GM23338 (cell line): ENCODE measurements around the gene WDR49. TPM values are rescaled to one million over a fixed set of nuclear protein-coding genes. Genes with fewer than 3 reads are reported as not detected.

ENCODE experiments used
- ATAC-seq: fragments of 200-7000 bp; cut with Tn5 transposase; 3 replicates; pipeline ENCODE4 v1.9.1; 2020
- DNase-seq: peaks from one replicate; pipeline ENCODE4 v3.0.0-alpha.2; 2015; ENCODE audit warnings: low spot score
- H2AFZ ChIP-seq: fragments of 200-600 bp; sonication (generic); 2 replicates; pipeline ENCODE4 v1.8.0; 2016; ENCODE audit warnings: antibody characterized with exemption, mild to moderate bottlenecking, moderate library complexity
- H3F3A ChIP-seq: fragments of 200-600 bp; sonication (generic); replicated peaks from 2 replicates; pipeline ENCODE4 v1.8.0; 2017; ENCODE audit warnings: antibody characterized with exemption, mixed run types, low read depth
- H3K27ac ChIP-seq: fragments of 200-600 bp; sonication (generic); 2 replicates; pipeline ENCODE4 v1.6.1; 2016; ENCODE audit warnings: low read depth
- H3K27me3 ChIP-seq: fragments of 200-600 bp; sonication (generic); 2 replicates; pipeline ENCODE4 v1.8.0; 2016; ENCODE audit warnings: mild to moderate bottlenecking, mixed run types, moderate library complexity; ENCODE audit not compliant: insufficient read depth
- H3K36me3 ChIP-seq: fragments of 200-600 bp; sonication (generic); 2 replicates; pipeline ENCODE4 v1.8.0; 2016; ENCODE audit warnings: mild to moderate bottlenecking; ENCODE audit not compliant: insufficient read depth
- H3K4me1 ChIP-seq: fragments of 200-600 bp; sonication (generic); 2 replicates; pipeline ENCODE4 v1.8.0; 2016; ENCODE audit warnings: mild to moderate bottlenecking, moderate library complexity; ENCODE audit not compliant: insufficient read depth
- H3K4me2 ChIP-seq: fragments of 200-600 bp; sonication (generic); 2 replicates; pipeline ENCODE4 v1.7.1; 2017; ENCODE audit warnings: mixed run types
- H3K4me3 ChIP-seq: fragments of 200-600 bp; sonication (generic); 2 replicates; pipeline ENCODE4 v1.6.1; 2016; ENCODE audit warnings: mixed run types
- H3K79me2 ChIP-seq: fragments of 200-600 bp; sonication (generic); replicated peaks from 2 replicates; pipeline ENCODE4 v1.8.0; 2017; ENCODE audit warnings: mild to moderate bottlenecking; ENCODE audit not compliant: insufficient read depth
- H3K9me2 ChIP-seq: fragments of 200-600 bp; sonication (generic); 2 replicates; pipeline ENCODE4 v1.8.0; 2017; ENCODE audit not compliant: insufficient read depth
- H4K20me1 ChIP-seq: fragments of 200-600 bp; sonication (generic); replicated peaks from 2 replicates; pipeline ENCODE4 v1.8.0; 2017; ENCODE audit warnings: mild to moderate bottlenecking; ENCODE audit not compliant: insufficient read depth
- H3K27ac Mint-ChIP-seq: 2 replicates; pipeline ENCODE4 v1.8.0; 2020; ENCODE audit warnings: inconsistent platforms, mild to moderate bottlenecking, moderate library complexity, mixed read lengths
- H3K27me3 Mint-ChIP-seq: 3 replicates; pipeline ENCODE4 v1.8.0; 2022; ENCODE audit warnings: low read depth, mild to moderate bottlenecking, moderate library complexity, mixed read lengths, inconsistent platforms; ENCODE audit not compliant: insufficient read depth, poor library complexity
- H3K36me3 Mint-ChIP-seq: 3 replicates; pipeline ENCODE4 v1.8.0; 2021; ENCODE audit warnings: low read depth, mild to moderate bottlenecking, inconsistent platforms, moderate library complexity, mixed read lengths
- H3K4me1 Mint-ChIP-seq: 3 replicates; pipeline ENCODE4 v1.8.0; 2020; ENCODE audit warnings: mild to moderate bottlenecking, inconsistent platforms, mixed read lengths
- H3K4me3 Mint-ChIP-seq: 3 replicates; pipeline ENCODE4 v1.8.0; 2021; ENCODE audit warnings: moderate library complexity, mild to moderate bottlenecking, inconsistent platforms, mixed read lengths
- H3K9me3 Mint-ChIP-seq: 3 replicates; pipeline ENCODE4 v1.8.0; 2020; ENCODE audit warnings: moderate library complexity, mild to moderate bottlenecking, inconsistent platforms, mixed read lengths
- CREB1 ChIP-seq: fragments of 250-450 bp; sonication (Bioruptor Pico); IDR thresholded peaks from 2 replicates; pipeline ENCODE4 v1.5.0; 2020; ENCODE audit warnings: low read depth, mild to moderate bottlenecking, moderate library complexity
- JUNB ChIP-seq: IDR thresholded peaks from one replicate; pipeline ENCODE4 v1.6.1; 2016; ENCODE audit warnings: antibody characterized with exemption; ENCODE audit not compliant: unreplicated experiment
- NANOG ChIP-seq: IDR thresholded peaks from 2 replicates; pipeline ENCODE4 v1.6.1; 2016; ENCODE audit warnings: antibody characterized with exemption, borderline replicate concordance
- STAT1 ChIP-seq: IDR thresholded peaks from one replicate; pipeline ENCODE4 v1.6.1; 2016; ENCODE audit warnings: antibody characterized with exemption; ENCODE audit not compliant: unreplicated experiment
- ZNF114 ChIP-seq: fragments of 250-450 bp; sonication (Bioruptor Pico); IDR thresholded peaks from 2 replicates; pipeline ENCODE4 v1.5.0; 2020; ENCODE audit warnings: mild to moderate bottlenecking, moderate library complexity
- polyA plus RNA-seq: library from polyadenylated mRNA; unstranded; fragments of >200 nt; fragmentation: Nextera tagmentation; extraction: Ambion mirVana; gene quantifications from 2 replicates; pipeline ENCODE4 v1.2.1, GENCODE V29; 2016
- total RNA-seq: library from RNA; depleted of rRNA; stranded (reverse); fragments of >200 nt; shearing (Covaris generic); gene quantifications from 2 replicates; pipeline ENCODE4 v1.2.3, GENCODE V29; 2014
- TF ChIP-seq, protein P1 (sequence below): IDR thresholded peaks from 2 replicates; pipeline ENCODE4 v1.6.1; 2016; ENCODE audit warnings: antibody characterized with exemption
- TF ChIP-seq, protein P2 (sequence below): IDR thresholded peaks from one replicate; pipeline ENCODE4 v1.6.1; 2018; ENCODE audit warnings: antibody characterized with exemption; ENCODE audit not compliant: unreplicated experiment
- TF ChIP-seq, protein P3 (sequence below), 2 experiments: fragments of 200-600 bp in 1 of 2; sonication (generic) in 1 of 2; conservative IDR thresholded peaks; 2 replicates each; pipeline versions ENCODE4 v1.5.1 to v1.6.1; 2016 to 2017; ENCODE audit warnings: antibody characterized with exemption in 2 of 2, low read depth in 2 of 2, mild to moderate bottlenecking in 2 of 2, moderate library complexity in 1 of 2

The WDR49 gene
- total and polyA plus RNA-seq, 2 experiments from 2014 or later: 1.4 to 1.9 TPM

- Histone ChIP-seq H3K9me2 (no peaks in the 10 kb centered on the region), H3K36me3 (no peaks in the 10 kb centered on the region), H3K27ac (no peak overlapping the region), H4K20me1 (no peaks in the 10 kb centered on the region), H3K79me2 (no peaks in the 10 kb centered on the region), H3K4me1 (no peaks in the 10 kb centered on the region), H3K4me2 (no peak overlapping the region), H3F3A (no peaks in the 10 kb centered on the region), H3K4me3 (no peak overlapping the region), H3K27me3 (no peaks in the 10 kb centered on the region), H2AFZ (no peak overlapping the region)
- TF ChIP-seq, protein P1, sequence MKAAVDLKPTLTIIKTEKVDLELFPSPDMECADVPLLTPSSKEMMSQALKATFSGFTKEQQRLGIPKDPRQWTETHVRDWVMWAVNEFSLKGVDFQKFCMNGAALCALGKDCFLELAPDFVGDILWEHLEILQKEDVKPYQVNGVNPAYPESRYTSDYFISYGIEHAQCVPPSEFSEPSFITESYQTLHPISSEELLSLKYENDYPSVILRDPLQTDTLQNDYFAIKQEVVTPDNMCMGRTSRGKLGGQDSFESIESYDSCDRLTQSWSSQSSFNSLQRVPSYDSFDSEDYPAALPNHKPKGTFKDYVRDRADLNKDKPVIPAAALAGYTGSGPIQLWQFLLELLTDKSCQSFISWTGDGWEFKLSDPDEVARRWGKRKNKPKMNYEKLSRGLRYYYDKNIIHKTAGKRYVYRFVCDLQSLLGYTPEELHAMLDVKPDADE: no peak
- TF ChIP-seq, protein P2, sequence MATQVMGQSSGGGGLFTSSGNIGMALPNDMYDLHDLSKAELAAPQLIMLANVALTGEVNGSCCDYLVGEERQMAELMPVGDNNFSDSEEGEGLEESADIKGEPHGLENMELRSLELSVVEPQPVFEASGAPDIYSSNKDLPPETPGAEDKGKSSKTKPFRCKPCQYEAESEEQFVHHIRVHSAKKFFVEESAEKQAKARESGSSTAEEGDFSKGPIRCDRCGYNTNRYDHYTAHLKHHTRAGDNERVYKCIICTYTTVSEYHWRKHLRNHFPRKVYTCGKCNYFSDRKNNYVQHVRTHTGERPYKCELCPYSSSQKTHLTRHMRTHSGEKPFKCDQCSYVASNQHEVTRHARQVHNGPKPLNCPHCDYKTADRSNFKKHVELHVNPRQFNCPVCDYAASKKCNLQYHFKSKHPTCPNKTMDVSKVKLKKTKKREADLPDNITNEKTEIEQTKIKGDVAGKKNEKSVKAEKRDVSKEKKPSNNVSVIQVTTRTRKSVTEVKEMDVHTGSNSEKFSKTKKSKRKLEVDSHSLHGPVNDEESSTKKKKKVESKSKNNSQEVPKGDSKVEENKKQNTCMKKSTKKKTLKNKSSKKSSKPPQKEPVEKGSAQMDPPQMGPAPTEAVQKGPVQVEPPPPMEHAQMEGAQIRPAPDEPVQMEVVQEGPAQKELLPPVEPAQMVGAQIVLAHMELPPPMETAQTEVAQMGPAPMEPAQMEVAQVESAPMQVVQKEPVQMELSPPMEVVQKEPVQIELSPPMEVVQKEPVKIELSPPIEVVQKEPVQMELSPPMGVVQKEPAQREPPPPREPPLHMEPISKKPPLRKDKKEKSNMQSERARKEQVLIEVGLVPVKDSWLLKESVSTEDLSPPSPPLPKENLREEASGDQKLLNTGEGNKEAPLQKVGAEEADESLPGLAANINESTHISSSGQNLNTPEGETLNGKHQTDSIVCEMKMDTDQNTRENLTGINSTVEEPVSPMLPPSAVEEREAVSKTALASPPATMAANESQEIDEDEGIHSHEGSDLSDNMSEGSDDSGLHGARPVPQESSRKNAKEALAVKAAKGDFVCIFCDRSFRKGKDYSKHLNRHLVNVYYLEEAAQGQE: no peak
- TF ChIP-seq ZNF114 (CRISPR knock-in tag): no peak
- TF ChIP-seq JUNB: no peak
- no peak for TF ChIP-seq CREB1 (CRISPR knock-in tag)
- H3K27ac Mint-ChIP-seq: no peak overlapping the region
- no peak for DNase-seq
- H3K27me3 Mint-ChIP-seq: peaks cover 2% of the 10 kb centered on the region
- H3K4me1 Mint-ChIP-seq: no peaks in the 10 kb centered on the region
- H3K36me3 Mint-ChIP-seq: no peaks in the 10 kb centered on the region
- H3K9me3 Mint-ChIP-seq: no peaks in the 10 kb centered on the region
- no peak overlapping the region for H3K4me3 Mint-ChIP-seq
- ATAC-seq: no peak
Measured at GRCh38 chr3:167483708-167484475, 169.8 kb downstream of the WDR49 start.

GRCh38 chr3:167481164-167481563, 172.6 kb downstream of the WDR49 start:
- no peak overlapping the region for H3K27ac Mint-ChIP-seq
- H4K20me1 ChIP-seq: no peaks in the 10 kb centered on the region
- H3K9me3 Mint-ChIP-seq: no peaks in the 10 kb centered on the region
- DNase-seq: no peak
- H2AFZ ChIP-seq: no peak overlapping the region
- ATAC-seq: no peak
- H3K4me2 ChIP-seq: no peak overlapping the region
- H3K4me3 ChIP-seq: no peak overlapping the region
- no peaks in the 10 kb centered on the region for H3K36me3 Mint-ChIP-seq
- H3K27me3 ChIP-seq: no peaks in the 10 kb centered on the region
- H3K27ac ChIP-seq: no peak overlapping the region
- no peaks in the 10 kb centered on the region for H3K4me1 Mint-ChIP-seq
- H3K4me1 ChIP-seq: no peaks in the 10 kb centered on the region
- H3K36me3 ChIP-seq: no peaks in the 10 kb centered on the region
- H3K9me2 ChIP-seq: no peaks in the 10 kb centered on the region
- H3F3A ChIP-seq: no peaks in the 10 kb centered on the region
- H3K27me3 Mint-ChIP-seq: no peaks in the 10 kb centered on the region
- no peak overlapping the region for H3K4me3 Mint-ChIP-seq
- H3K79me2 ChIP-seq: no peaks in the 10 kb centered on the region
- no peak for TF ChIP-seq NANOG
- no peak for TF ChIP-seq STAT1
- no peak for TF ChIP-seq JUNB
- TF ChIP-seq, protein P3, sequence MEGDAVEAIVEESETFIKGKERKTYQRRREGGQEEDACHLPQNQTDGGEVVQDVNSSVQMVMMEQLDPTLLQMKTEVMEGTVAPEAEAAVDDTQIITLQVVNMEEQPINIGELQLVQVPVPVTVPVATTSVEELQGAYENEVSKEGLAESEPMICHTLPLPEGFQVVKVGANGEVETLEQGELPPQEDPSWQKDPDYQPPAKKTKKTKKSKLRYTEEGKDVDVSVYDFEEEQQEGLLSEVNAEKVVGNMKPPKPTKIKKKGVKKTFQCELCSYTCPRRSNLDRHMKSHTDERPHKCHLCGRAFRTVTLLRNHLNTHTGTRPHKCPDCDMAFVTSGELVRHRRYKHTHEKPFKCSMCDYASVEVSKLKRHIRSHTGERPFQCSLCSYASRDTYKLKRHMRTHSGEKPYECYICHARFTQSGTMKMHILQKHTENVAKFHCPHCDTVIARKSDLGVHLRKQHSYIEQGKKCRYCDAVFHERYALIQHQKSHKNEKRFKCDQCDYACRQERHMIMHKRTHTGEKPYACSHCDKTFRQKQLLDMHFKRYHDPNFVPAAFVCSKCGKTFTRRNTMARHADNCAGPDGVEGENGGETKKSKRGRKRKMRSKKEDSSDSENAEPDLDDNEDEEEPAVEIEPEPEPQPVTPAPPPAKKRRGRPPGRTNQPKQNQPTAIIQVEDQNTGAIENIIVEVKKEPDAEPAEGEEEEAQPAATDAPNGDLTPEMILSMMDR (conservative IDR thresholded peaks at IDR 0.05; ENCODE audit: low read depth in 2 of 2): no peak
